GM12892 (cell line): ENCODE measurements around the gene PCDHGC3.

Experiments used
- POLR2A ChIP-seq: IDR thresholded peaks from 2 replicates; pipeline ENCODE4 v1.6.1; 2011; ENCODE audit warnings: low read depth, low read length, control low read depth
- TAF1 ChIP-seq: IDR thresholded peaks from 2 replicates; pipeline ENCODE4 v1.6.1; 2011; ENCODE audit warnings: low read depth, mild to moderate bottlenecking, control low read depth, low read length, borderline replicate concordance

DNA sequence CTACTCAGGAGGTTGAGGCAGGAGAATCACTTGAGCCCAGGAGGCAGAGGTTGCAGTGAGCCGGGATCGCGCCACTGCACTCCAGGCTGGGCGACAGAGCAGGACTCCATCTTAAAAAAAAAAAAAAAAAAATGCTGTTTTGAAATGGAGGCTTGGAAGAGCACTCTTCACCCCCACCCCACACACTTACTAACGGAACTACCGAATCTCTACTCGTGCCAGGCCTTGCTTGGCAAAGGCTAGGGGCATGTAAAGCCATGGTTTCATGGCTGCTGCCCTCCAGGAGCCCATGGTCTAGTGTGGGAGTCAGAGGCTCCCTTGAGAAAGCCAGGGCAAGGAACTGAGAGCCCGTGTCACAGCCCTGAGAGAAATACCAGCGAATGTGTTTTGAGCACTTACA lies 34.4 kb downstream of the PCDHGC3 start:
- no peak; the same call in 1 of the 2 replicates for TF ChIP-seq POLR2A
- TF ChIP-seq TAF1: no peak
